Measurements from ENCODE around the gene IRX1.

DNA sequence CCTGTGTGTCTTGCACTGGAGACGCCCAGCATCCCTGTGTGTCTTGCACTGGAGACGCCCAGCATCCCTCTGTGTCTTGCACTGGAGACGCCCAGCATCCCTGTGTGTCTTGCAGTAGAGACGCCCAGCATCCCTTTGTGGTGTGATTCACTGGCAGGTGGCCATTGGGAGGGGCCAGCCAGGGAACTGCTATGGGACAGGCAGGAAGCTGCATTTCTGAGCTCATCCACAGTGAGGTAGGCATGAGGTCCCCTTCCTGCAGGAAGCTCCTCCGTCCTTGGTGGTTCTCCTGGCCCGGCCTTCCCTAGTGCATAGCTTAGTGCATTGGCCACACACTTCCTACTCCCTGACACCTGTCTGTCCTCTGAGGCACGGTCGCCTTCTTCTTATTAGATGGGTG is 43.5 kb downstream of the IRX1 start:
- TF ChIP-seq, protein P1, sequence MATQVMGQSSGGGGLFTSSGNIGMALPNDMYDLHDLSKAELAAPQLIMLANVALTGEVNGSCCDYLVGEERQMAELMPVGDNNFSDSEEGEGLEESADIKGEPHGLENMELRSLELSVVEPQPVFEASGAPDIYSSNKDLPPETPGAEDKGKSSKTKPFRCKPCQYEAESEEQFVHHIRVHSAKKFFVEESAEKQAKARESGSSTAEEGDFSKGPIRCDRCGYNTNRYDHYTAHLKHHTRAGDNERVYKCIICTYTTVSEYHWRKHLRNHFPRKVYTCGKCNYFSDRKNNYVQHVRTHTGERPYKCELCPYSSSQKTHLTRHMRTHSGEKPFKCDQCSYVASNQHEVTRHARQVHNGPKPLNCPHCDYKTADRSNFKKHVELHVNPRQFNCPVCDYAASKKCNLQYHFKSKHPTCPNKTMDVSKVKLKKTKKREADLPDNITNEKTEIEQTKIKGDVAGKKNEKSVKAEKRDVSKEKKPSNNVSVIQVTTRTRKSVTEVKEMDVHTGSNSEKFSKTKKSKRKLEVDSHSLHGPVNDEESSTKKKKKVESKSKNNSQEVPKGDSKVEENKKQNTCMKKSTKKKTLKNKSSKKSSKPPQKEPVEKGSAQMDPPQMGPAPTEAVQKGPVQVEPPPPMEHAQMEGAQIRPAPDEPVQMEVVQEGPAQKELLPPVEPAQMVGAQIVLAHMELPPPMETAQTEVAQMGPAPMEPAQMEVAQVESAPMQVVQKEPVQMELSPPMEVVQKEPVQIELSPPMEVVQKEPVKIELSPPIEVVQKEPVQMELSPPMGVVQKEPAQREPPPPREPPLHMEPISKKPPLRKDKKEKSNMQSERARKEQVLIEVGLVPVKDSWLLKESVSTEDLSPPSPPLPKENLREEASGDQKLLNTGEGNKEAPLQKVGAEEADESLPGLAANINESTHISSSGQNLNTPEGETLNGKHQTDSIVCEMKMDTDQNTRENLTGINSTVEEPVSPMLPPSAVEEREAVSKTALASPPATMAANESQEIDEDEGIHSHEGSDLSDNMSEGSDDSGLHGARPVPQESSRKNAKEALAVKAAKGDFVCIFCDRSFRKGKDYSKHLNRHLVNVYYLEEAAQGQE (IDR thresholded peaks at IDR 0.05; ENCODE audit: low read depth, low read length), result no peak
- TF ChIP-seq, protein P2, sequence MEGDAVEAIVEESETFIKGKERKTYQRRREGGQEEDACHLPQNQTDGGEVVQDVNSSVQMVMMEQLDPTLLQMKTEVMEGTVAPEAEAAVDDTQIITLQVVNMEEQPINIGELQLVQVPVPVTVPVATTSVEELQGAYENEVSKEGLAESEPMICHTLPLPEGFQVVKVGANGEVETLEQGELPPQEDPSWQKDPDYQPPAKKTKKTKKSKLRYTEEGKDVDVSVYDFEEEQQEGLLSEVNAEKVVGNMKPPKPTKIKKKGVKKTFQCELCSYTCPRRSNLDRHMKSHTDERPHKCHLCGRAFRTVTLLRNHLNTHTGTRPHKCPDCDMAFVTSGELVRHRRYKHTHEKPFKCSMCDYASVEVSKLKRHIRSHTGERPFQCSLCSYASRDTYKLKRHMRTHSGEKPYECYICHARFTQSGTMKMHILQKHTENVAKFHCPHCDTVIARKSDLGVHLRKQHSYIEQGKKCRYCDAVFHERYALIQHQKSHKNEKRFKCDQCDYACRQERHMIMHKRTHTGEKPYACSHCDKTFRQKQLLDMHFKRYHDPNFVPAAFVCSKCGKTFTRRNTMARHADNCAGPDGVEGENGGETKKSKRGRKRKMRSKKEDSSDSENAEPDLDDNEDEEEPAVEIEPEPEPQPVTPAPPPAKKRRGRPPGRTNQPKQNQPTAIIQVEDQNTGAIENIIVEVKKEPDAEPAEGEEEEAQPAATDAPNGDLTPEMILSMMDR (IDR thresholded peaks at IDR 0.05), result no peak
- TF ChIP-seq RFX5 (IDR thresholded peaks at IDR 0.05; ENCODE audit: low read length) (no peak), POLR2AphosphoS5 (IDR thresholded peaks at IDR 0.05; ENCODE audit: low read depth, low read length) (no peak)
- TF ChIP-seq, protein P3, sequence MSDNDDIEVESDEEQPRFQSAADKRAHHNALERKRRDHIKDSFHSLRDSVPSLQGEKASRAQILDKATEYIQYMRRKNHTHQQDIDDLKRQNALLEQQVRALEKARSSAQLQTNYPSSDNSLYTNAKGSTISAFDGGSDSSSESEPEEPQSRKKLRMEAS (IDR thresholded peaks at IDR 0.05; ENCODE audit: low read depth), result no peak
